SU-DHL-6 (cell line): ENCODE results near the gene PKN3.
"Not testable (repeated sequence)": the region's sequence is repeated elsewhere in the genome, so short reads cannot be mapped to it uniquely, and the experiment has no call there.

Experiments
- H2AFZ ChIP-seq: fragments of 200-600 bp; sonication (generic); 2 replicates; pipeline ENCODE4 v1.6.1; 2014; ENCODE audit warnings: low read depth, mild to moderate bottlenecking, moderate library complexity, mixed read lengths, antibody characterized with exemption, low read length; ENCODE audit not compliant: severe bottlenecking
- H3F3A ChIP-seq: fragments of 200-600 bp; shearing (Covaris generic); 2 replicates; pipeline ENCODE4 v1.6.0; 2016; ENCODE audit warnings: antibody characterized with exemption, mild to moderate bottlenecking; ENCODE audit not compliant: insufficient read depth
- H3K27ac ChIP-seq: fragments of 200-600 bp; sonication (generic); 2 replicates; pipeline ENCODE4 v1.5.1; 2016; ENCODE audit warnings: low read depth, mild to moderate bottlenecking, low read length, moderate library complexity, mixed read lengths
- H3K27me3 ChIP-seq: fragments of 200-600 bp; sonication (generic), shearing (Covaris generic); 2 replicates; pipeline ENCODE4 v1.6.0; 2014; ENCODE audit warnings: mild to moderate bottlenecking, low read length
- H3K36me3 ChIP-seq: fragments of 200-600 bp; sonication (generic); 2 replicates; pipeline ENCODE4 v1.6.1; 2014; ENCODE audit warnings: mild to moderate bottlenecking, low read length, mixed read lengths
- H3K4me2 ChIP-seq: fragments of 300-600, 200-600 bp; shearing (Covaris generic), sonication (generic); 2 replicates; pipeline ENCODE4 v1.6.0; 2014; ENCODE audit warnings: low read length, low read depth, mild to moderate bottlenecking; ENCODE audit not compliant: poor library complexity, severe bottlenecking
- H3K4me3 ChIP-seq: fragments of 200-600 bp; sonication (generic); 2 replicates; pipeline ENCODE4 v1.5.1; 2014; ENCODE audit warnings: antibody characterized with exemption, low read length, mild to moderate bottlenecking, mixed read lengths; ENCODE audit not compliant: insufficient read depth, poor library complexity, severe bottlenecking
- H3K79me2 ChIP-seq: fragments of 200-600 bp; sonication (generic); 2 replicates; pipeline ENCODE4 v1.6.1; 2014; ENCODE audit warnings: mild to moderate bottlenecking, low read length, moderate library complexity; ENCODE audit not compliant: insufficient read depth
- H3K9ac ChIP-seq: fragments of 200-600 bp; sonication (generic); 2 replicates; pipeline ENCODE4 v1.7.0; 2014; ENCODE audit warnings: mild to moderate bottlenecking, low read length
- H3K9me2 ChIP-seq: fragments of 200-600 bp; sonication (generic); replicated peaks from 2 replicates; pipeline ENCODE4 v1.6.1; 2014; ENCODE audit warnings: low read length; ENCODE audit not compliant: insufficient read depth
- H3K9me3 ChIP-seq: fragments of 200-600 bp; sonication (generic); 2 replicates; pipeline ENCODE4 v1.6.1; 2014; ENCODE audit warnings: low read length, mixed read lengths; ENCODE audit not compliant: insufficient read depth
- H4K20me1 ChIP-seq: fragments of 200-600 bp; sonication (generic); 2 replicates; pipeline ENCODE4 v1.6.1; 2014; ENCODE audit warnings: low read depth, mild to moderate bottlenecking, antibody characterized with exemption, low read length, moderate library complexity, mixed read lengths
- EZH2phosphoT487 ChIP-seq: fragments of 200-600 bp; sonication (generic), shearing (Covaris generic); conservative IDR thresholded peaks from 2 replicates; pipeline ENCODE4 v1.6.1; 2018; ENCODE audit warnings: mild to moderate bottlenecking, antibody characterized with exemption, low read length, moderate library complexity, mixed read lengths
- TF ChIP-seq, protein P1 (sequence below): fragments of 200-600 bp; sonication (generic); IDR thresholded peaks from one replicate; pipeline ENCODE4 v1.5.1; 2017; ENCODE audit warnings: antibody characterized with exemption, mild to moderate bottlenecking, low read length, moderate library complexity; ENCODE audit not compliant: insufficient read depth, poor library complexity, severe bottlenecking

Gene PKN3

DNA sequence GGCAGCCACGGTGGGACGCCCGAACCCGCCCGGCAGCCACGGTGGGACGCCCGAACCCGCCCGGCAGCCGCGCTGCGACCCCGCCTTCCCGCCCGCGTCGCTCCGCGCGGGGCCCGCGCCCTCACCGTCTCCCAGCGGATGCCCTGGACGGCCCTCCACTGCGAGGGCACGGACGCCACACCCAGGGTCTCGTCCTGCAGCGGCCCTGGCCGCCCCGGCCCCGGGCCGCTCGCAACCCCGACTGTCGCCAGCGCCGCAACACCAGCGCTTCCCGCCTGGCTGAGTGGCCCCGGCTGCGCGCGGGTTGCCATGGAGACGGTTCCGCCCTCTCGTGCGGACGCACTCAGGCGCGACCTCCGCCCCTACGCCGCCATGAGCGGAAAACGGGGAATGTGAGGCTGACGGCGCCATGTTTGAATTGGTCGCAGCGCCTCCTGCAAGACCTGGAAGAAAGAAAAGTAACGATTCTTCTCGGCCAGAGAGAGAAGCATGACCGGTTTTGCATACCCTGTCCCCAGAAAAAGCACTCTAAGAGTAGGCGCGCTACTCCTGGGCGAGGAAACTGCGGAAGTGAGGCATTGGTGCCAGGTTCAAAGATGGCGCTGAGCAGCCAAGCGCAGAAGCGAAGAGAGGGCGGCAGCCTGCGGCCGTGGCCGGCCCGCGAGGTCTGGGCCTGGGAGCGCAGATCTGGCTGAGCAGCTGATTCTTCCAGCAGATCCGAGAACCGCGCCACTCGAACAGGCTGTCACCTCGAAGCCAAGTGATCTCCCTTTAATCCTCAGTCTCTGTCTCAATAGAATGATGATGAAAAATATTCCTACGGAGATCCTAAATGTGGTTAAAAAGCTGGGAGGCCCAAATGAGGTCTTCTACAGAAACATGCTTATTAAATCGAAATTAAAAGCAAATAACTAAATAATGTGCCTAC, 45.6 kb upstream of the PKN3 start, which contains the start of gene DYNC2I2:
DYNC2I2 (minus strand) TSS at position 432 of the 928 bp plus-strand sequence; CDS start at position 311, 121 bp downstream.
- peak within 1 kb of the TSS; percentile 97 for H2AFZ ChIP-seq
- peaks cover 24% of the 10 kb centered on the region; the same call in 1 of the 2 replicates for H3F3A ChIP-seq
- H3K9me2 ChIP-seq: no peaks in the 10 kb centered on the region

DNA sequence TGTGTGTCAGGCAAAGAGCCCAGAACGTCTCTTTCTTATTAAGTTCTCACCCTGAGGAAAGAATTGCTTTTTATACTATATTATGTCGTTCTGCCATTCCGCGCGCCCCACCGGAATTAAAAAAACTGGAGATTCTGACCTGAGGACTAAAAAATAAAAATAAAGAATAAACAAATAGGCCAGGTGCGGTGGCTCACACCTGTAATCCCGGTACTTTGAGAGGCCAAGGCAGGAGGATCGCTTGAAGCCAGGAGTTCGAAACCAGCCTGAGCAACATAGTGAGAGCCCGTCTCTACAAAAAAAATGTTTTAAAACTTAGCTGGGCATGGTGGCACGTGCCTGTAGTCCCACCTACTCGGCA, 45.0 kb upstream of the PKN3 start:
- peak overlapping the region; percentile 84 for H3K9ac ChIP-seq
- no peak overlapping the region for H3K4me3 ChIP-seq
- 0 out of 2 replicates have a peak, but pooled peaks cover 3% of the 10 kb centered on the region for H3K79me2 ChIP-seq

More for the DNA sequence above, 45.6 kb upstream of the PKN3 start, which contains the start of gene DYNC2I2:
- Histone ChIP-seq H3K4me3 (peak within 1 kb of the TSS; percentile 57), H3K27ac (peak within 1 kb of the TSS; percentile 87), H3K9me3 (no peaks in the 10 kb centered on the region), H3K9ac (peak within 1 kb of the TSS; percentile 84), H3K27me3 (no peaks in the 10 kb centered on the region), H3K4me2 (peak within 1 kb of the TSS; percentile 70), H3K36me3 (no peaks in the 10 kb centered on the region), H3K79me2 (0 out of 2 replicates have a peak, but pooled peaks cover 3% of the 10 kb centered on the region), H4K20me1 (no peaks in the 10 kb centered on the region)
- TF ChIP-seq, protein P1, sequence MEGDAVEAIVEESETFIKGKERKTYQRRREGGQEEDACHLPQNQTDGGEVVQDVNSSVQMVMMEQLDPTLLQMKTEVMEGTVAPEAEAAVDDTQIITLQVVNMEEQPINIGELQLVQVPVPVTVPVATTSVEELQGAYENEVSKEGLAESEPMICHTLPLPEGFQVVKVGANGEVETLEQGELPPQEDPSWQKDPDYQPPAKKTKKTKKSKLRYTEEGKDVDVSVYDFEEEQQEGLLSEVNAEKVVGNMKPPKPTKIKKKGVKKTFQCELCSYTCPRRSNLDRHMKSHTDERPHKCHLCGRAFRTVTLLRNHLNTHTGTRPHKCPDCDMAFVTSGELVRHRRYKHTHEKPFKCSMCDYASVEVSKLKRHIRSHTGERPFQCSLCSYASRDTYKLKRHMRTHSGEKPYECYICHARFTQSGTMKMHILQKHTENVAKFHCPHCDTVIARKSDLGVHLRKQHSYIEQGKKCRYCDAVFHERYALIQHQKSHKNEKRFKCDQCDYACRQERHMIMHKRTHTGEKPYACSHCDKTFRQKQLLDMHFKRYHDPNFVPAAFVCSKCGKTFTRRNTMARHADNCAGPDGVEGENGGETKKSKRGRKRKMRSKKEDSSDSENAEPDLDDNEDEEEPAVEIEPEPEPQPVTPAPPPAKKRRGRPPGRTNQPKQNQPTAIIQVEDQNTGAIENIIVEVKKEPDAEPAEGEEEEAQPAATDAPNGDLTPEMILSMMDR: no peak
- no peak for TF ChIP-seq EZH2phosphoT487

DNA sequence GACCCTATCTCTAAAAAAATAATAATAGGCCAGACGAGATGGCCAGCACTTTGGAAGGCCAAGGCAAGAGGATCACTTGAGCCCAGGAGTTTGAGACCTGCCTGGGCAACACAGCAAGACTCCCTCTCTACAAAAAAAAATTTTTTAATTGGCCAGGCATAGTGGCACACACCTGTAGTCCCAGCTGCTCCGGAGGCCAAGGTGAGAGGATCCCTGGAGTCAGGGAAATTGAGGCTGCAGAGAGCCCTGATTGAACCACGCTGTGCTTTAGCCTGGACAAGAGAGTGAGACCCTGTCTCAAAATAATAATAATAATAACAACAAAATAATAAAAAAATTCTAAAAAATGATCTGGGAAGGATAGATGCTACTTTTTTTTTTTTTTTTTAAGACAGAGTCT, 44.5 kb upstream of the PKN3 start:
- H3K9ac ChIP-seq: no peak overlapping the region
- H4K20me1 ChIP-seq: no peaks in the 10 kb centered on the region
- TF ChIP-seq, protein P1: no peak
- H3K9me3 ChIP-seq: no peaks in the 10 kb centered on the region
- H2AFZ ChIP-seq: no peak overlapping the region
- H3K4me3 ChIP-seq: no peak overlapping the region
- H3K4me2 ChIP-seq: no peak overlapping the region
- no peaks in the 10 kb centered on the region for H3K9me2 ChIP-seq
- 0 out of 2 replicates have a peak, but pooled peaks cover 3% of the 10 kb centered on the region for H3K79me2 ChIP-seq
- H3K27ac ChIP-seq: no peak overlapping the region
- H3K27me3 ChIP-seq: no peaks in the 10 kb centered on the region
- H3K36me3 ChIP-seq: no peaks in the 10 kb centered on the region
- H3F3A ChIP-seq: peaks cover 24% of the 10 kb centered on the region; the same call in 1 of the 2 replicates

More for the DNA sequence above, 45.0 kb upstream of the PKN3 start:
- H3K9me2 ChIP-seq: no peaks in the 10 kb centered on the region
- peaks cover 24% of the 10 kb centered on the region; the same call in 1 of the 2 replicates for H3F3A ChIP-seq
- H4K20me1 ChIP-seq: no peaks in the 10 kb centered on the region
- no peaks in the 10 kb centered on the region for H3K36me3 ChIP-seq
- peak overlapping the region; percentile 97 for H2AFZ ChIP-seq
- no peaks in the 10 kb centered on the region for H3K9me3 ChIP-seq
- H3K27ac ChIP-seq: peak overlapping the region; percentile 87
- TF ChIP-seq, protein P1: no peak
- no peak for TF ChIP-seq EZH2phosphoT487
- no peaks in the 10 kb centered on the region for H3K27me3 ChIP-seq
- H3K4me2 ChIP-seq: peak overlapping the region; percentile 70

DNA sequence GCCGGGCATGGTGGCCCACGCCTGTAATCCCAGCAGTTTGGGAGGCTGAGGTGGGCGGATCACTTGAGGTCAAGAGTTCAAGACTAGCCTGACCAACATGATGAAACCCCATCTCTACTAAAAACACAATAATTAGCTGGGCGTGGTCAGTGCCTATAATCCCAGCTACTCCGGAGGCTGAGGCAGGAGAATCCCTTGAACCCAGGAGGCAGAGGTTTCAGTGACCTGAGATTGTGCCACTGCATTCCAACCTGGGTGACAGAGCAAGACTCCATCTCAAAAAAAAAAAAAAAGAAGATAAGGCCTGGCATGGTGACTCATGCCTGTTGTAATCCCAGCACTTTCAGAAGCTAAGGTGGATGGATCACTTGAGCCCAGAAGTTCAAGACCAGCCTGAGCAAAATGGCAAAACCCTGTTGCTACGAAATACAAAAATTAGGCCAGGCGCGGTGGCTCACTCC, 35.8 kb upstream of the PKN3 start:
- H3K4me2 ChIP-seq, H3K27me3 ChIP-seq, H3K9me3 ChIP-seq, H3K4me3 ChIP-seq, H2AFZ ChIP-seq, H3F3A ChIP-seq, H3K36me3 ChIP-seq, H3K9me2 ChIP-seq, H3K27ac ChIP-seq, H3K79me2 ChIP-seq, H4K20me1 ChIP-seq, H3K9ac ChIP-seq: not testable (repeated sequence)
